Activated CD4-positive, CD25-positive, alpha-beta regulatory T cell treated with anti-CD3 and anti-CD28 coated beads, Interleukin-2, amount 50 U/mL, for 72 hours (primary cell): ENCODE measurements around the gene ATP11B.
"Not testable (repeated sequence)": the region's sequence is repeated elsewhere in the genome, so short reads cannot be mapped to it uniquely, and the experiment has no call there.

Source experiments
- DNase-seq: peaks from one replicate; pipeline ENCODE4 v3.0.0; 2021

The ATP11B gene

DNA sequence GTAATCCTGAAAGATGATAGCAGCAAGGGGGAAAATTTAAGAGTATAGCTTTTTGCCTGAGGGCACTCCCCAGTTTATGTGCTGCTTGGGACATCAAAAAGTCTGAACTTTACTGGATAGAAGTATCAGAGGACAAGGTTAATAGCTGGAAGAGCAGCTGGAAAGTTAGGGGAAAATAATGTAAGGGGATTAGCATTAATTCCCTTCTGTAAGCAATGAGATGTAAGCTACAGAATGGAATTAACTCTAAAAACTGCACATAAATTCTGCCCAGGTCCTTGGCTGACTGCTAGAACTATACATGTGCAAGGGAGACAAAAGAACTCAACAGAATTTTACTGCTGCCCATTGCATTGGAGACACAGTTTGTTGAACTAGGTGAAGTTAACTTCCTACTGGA, 55.6 kb downstream of the ATP11B start:
- DNase-seq = no peak

DNA sequence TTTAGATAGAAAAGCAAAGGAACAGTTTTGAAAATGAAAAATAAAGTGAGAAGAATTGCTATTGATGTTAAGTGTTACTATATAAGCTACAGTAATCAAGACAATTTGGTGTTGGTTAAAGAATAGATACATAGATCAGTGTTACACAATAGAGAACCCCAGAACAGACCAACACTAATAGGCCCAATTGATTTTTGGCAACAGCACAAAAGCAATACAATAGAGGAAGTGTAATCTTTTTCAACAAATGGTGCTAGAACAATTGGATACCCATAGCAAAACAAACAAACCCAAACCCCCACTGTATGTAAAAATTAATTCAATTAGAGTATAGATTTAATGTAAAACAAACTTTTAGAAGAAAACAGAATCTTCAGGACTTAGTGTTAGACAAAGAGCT, 61.8 kb downstream of the ATP11B start:
- no peak for DNase-seq

- no peak for DNase-seq
Measured at GRCh38 chr3:182861348-182861747, 68.0 kb downstream of the ATP11B start.

DNA sequence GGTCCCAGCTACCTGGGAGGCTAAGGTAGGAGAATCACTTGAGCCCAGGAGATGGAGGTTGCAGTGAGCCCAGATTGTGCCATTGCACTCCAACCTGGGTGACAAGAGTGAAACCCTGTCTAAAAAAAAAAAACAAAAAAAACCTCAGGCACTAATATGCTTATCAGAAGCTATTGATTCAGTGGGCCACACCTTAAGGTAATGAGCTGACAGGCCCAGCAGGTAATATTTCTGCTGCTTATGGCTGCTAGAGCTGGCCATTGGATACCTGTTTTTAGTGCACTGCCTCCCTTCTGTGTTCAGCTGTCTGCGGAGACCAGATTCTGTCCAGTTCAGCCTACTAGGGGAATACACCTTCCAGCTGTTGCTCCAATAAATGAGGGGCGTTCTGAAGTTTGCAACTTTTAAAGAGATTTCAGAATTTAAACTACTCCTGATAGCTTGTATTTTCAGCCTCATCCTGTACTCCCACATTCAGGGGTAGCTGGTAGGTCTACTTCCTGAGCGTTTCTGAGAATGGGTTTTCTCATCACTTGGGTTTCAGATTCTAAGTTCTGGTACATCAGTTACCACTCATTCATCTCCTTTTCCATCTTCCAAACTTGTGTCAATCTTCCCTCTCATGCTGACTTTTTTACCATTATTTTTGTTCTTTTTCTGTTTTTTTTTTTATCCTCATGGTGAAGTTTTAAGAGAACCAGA, 69.0 kb downstream of the ATP11B start:
- DNase-seq = no peak

- no peak for DNase-seq
Measured at GRCh38 chr3:182869059-182869458, 75.8 kb downstream of the ATP11B start.

DNA sequence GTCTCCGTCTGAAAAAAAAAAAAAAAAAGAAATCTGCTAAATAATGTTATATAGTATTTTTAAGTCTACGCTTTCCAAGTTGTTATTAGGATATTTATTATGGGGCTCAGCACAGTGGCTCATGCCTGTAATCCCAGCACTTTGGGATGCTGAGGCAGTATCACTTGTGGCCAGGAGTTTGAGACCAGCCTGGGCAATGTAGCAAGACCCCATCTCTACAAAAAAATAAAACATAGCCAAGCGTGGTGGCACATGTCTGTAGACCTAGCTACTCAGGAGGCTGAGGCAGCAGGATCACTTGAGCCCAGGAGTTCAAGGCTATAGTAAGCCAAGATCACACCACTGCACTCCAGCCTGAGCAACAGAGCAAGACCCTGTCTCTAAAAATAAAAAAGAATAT, 77.6 kb downstream of the ATP11B start:
- not testable (repeated sequence) for DNase-seq

DNA sequence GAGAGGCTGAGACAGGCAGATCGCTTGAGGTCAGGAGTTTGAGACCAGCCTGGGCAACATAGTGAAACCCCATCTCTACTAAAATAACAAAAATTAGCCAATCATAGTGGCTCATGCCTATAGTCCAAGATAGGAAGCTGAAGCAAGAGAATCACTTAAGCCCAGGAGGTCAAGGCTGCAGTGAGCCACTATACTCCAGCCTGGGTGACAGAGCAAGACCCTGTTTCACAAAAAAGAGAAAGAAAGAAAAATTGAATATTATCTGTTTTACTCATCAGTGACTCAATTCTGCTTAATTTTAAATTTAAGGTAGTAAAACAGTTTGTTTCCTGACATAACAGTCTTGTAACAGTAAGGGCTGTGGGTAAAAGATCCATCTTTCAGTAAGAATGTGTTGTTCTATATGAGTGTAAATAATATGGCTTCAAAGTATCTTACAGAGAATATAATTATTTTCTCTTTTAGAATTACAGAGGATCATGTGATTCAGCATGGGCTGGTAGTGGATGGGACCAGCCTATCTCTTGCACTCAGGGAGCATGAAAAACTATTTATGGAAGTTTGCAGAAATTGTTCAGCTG, 85.8 kb downstream of the ATP11B start:
- DNase-seq = no peak

- no peak for DNase-seq
Measured at GRCh38 chr3:182886497-182886896, 93.2 kb downstream of the ATP11B start.

DNA sequence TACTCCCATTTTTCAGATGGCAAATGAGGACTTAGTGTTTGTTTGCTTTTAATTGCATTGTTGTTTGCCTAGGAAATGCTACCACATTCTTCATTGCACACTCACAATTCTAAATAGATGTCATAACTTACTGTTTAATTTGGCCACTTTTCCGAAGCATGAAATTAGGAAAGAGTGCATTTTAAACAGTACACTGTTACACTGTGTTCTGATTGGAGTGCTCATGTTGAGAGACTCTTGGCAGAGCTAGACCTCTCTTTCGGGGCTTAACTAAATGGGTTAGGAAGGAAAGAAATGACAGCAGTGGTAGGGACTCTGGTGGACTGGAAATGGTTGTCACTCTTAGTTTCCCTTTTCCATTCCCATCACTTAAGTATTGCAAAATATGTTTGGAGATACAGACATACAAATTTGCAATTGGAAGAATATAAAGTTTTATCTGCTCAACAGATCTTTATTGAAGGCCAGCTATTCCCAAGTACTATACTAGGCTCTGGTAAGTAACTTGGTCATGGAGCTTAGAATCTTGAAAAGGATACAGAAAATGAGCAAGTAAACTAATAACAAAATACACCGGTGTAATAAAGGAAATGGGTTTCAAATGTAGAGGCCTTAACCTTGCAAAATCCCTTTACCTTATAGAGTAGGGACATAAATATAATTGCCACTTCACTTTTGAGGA, 96.8 kb downstream of the ATP11B start:
- DNase-seq = no peak

GRCh38 chr3:182891364-182891763, 98.1 kb downstream of the ATP11B start:
- DNase-seq = no peak

DNA sequence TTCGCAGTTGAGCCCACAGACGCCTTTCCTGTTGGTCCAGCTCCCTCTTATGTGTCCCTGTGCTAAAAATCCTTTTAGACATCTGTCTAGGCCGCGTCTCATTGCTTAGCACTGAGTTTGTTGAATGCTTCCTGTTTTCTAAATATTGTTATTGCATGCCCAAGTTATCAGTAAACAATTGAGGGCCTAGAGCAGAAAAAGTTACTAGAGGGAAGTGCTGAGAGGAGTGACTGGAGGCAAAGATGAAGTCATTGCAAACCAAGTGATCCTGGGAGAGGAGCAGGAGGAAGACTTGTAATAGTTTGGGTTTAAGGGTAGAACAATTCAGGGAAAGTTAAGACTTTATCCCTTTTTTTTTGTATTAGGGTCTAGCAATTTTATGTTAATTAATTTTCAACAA, 98.9 kb downstream of the ATP11B start:
- no peak for DNase-seq

GRCh38 chr3:182895513-182896112, 102.3 kb downstream of the ATP11B start:
- no peak for DNase-seq

- DNase-seq = no peak
Measured at GRCh38 chr3:182896553-182896952, 103.2 kb downstream of the ATP11B start.

- DNase-seq = no peak
Measured at GRCh38 chr3:182902236-182902635, 108.9 kb downstream of the ATP11B start.

GRCh38 chr3:182904164-182904563, 110.9 kb downstream of the ATP11B start:
- no peak for DNase-seq

- no peak for DNase-seq
Measured at GRCh38 chr3:182905623-182906022, 112.3 kb downstream of the ATP11B start.

GRCh38 chr3:182906036-182906435, 112.7 kb downstream of the ATP11B start:
- DNase-seq = no peak

GRCh38 chr3:182908471-182908870, 115.2 kb downstream of the ATP11B start:
- no peak for DNase-seq

GRCh38 chr3:182909318-182910040, 116.2 kb downstream of the ATP11B start:
- no peak for DNase-seq

- DNase-seq = no peak
Measured at GRCh38 chr3:182910936-182911781, 117.9 kb downstream of the ATP11B start.

GRCh38 chr3:182911782-182912111, 118.4 kb downstream of the ATP11B start:
- DNase-seq = no peak

DNA sequence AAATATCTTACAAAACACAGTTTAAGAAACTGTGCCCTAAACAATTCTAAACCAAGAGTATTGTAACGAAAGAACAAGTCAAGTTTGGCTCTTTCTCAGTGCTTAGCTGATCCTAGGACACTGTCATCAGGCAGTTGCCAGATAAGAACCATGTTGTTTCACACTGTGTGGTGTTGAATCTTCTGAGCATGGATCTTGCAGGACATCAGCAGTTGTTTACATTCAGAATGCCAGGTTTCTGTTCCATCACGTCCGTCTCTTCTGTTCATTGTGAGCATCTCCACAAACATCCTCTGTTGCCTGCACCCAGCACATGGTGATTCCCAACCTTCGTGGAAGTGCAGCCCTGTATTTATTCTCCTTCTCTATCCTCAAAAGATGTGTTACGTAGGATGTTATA, 119.2 kb downstream of the ATP11B start:
- no peak for DNase-seq
